ENCODE results near the gene NR1H4.

Gene NR1H4

DNA sequence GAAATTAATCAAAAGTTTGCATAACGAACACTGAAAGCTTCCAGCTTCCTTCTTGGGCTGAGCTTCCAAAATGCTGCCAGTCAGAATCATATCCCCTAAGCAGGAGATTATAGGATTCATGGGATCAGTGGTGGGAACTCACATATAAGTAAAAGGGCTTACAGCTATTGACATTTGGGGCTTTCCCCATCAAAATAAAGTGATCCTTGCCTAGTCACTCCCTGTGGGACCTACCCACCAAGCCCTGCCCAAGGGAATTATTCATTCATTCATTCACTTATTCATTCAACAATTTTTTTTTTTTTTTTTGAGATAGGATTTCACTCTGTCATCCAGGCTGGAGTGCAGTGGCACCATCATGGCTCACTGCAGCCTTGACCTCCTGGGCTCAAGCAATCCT, 47.5 kb upstream of the NR1H4 start (continued):
- TF ChIP-seq ZNF677 (tag by site-specific recombination; IDR thresholded peaks at IDR 0.05) (no peak), ZNF426 (tag by site-specific recombination; IDR thresholded peaks at IDR 0.05) (no peak), ZEB2 (tag by site-specific recombination; IDR thresholded peaks at IDR 0.05) (no peak), ZBTB21 (tag by site-specific recombination; IDR thresholded peaks at IDR 0.05) (no peak), ZFP3 (tag by site-specific recombination; IDR thresholded peaks at IDR 0.05; ENCODE audit: low read depth) (no peak), ZNF571 (tag by site-specific recombination; IDR thresholded peaks at IDR 0.05) (no peak), ZNF292 (tag by site-specific recombination; IDR thresholded peaks at IDR 0.05; ENCODE audit: borderline replicate concordance, low read depth) (no peak)
- TF ChIP-seq, protein P1, sequence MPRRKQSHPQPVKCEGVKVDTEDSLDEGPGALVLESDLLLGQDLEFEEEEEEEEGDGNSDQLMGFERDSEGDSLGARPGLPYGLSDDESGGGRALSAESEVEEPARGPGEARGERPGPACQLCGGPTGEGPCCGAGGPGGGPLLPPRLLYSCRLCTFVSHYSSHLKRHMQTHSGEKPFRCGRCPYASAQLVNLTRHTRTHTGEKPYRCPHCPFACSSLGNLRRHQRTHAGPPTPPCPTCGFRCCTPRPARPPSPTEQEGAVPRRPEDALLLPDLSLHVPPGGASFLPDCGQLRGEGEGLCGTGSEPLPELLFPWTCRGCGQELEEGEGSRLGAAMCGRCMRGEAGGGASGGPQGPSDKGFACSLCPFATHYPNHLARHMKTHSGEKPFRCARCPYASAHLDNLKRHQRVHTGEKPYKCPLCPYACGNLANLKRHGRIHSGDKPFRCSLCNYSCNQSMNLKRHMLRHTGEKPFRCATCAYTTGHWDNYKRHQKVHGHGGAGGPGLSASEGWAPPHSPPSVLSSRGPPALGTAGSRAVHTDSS (tag by site-specific recombination; IDR thresholded peaks at IDR 0.05) = no peak
- TF ChIP-seq, protein P2, sequence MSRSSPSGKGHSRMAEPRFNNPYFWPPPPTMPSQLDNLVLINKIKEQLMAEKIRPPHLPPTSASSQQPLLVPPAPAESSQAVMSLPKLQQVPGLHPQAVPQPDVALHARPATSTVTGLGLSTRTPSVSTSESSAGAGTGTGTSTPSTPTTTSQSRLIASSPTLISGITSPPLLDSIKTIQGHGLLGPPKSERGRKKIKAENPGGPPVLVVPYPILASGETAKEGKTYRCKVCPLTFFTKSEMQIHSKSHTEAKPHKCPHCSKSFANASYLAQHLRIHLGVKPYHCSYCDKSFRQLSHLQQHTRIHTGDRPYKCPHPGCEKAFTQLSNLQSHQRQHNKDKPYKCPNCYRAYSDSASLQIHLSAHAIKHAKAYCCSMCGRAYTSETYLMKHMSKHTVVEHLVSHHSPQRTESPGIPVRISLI (tag by site-specific recombination; IDR thresholded peaks at IDR 0.05) = no peak
- TF ChIP-seq, protein P3, sequence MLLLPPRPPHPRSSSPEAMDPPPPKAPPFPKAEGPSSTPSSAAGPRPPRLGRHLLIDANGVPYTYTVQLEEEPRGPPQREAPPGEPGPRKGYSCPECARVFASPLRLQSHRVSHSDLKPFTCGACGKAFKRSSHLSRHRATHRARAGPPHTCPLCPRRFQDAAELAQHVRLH (tag by site-specific recombination; IDR thresholded peaks at IDR 0.05) = no peak

DNA sequence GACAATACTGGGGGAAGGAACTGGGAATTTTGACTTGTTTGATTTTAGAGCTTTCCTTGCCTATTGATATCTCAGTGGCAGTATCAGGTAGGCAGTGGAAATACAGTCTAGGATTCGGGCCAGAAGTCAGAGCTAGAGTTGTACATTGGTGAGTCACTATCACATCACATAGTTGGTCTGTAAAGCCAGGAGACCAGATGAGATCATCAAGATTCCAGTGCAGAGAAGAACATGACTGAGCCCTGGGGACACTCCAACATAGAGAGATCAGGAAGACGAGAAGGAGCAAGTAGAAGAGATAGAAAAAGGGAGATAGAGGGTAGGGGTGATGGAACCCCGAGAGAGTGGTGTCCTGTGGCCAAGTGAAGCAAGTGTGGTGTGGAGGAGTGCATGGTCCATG, 46.6 kb upstream of the NR1H4 start:
- no peaks in the 10 kb centered on the region for H3K9me3 ChIP-seq (ENCODE audit: control insufficient read depth, insufficient read depth, low read depth, low read length)
- no peak overlapping the region for H3K27ac ChIP-seq (ENCODE audit: extremely low read depth, low read depth, low read length)
- POLR2A ChIA-PET = no interaction called here
- H3K4me3 ChIP-seq (ENCODE audit: low read depth, low read length) = no peak overlapping the region
- no peaks in the 10 kb centered on the region for H3K4me1 ChIP-seq (ENCODE audit: control insufficient read depth, insufficient read depth, low read length)
- CTCF ChIA-PET = interaction anchor here (2.5 kb wide), 1 partner anchor 23 kb away, joined by 15 read pairs; no protein-coding TSS in a partner anchor
- H3K36me3 ChIP-seq (ENCODE audit: control insufficient read depth in 2 of 2, insufficient read depth in 1 of 2, low read length in 2 of 2) = no peaks in the 10 kb centered on the region
- TF ChIP-seq ZNF776 (tag by site-specific recombination; IDR thresholded peaks at IDR 0.05; ENCODE audit: borderline replicate concordance) (no peak), ZNF366 (tag by site-specific recombination; conservative IDR thresholded peaks at IDR 0.05) (peak; percentile 97), KLF7 (tag by site-specific recombination; IDR thresholded peaks at IDR 0.05; ENCODE audit: borderline replicate concordance) (no peak), ZNF664 (tag by site-specific recombination; IDR thresholded peaks at IDR 0.05) (no peak), ZIC2 (tag by site-specific recombination; IDR thresholded peaks at IDR 0.05) (no peak), OVOL3 (tag by site-specific recombination; IDR thresholded peaks at IDR 0.05) (no peak), ZNF629 (tag by site-specific recombination; IDR thresholded peaks at IDR 0.05) (peak; percentile 72), RBAK (tag by site-specific recombination; IDR thresholded peaks at IDR 0.05) (no peak), ZBTB21 (tag by site-specific recombination; IDR thresholded peaks at IDR 0.05) (peak; percentile 61), ZNF335 (tag by site-specific recombination; conservative IDR thresholded peaks at IDR 0.05) (no peak), IKZF3 (tag by site-specific recombination; IDR thresholded peaks at IDR 0.05) (no peak), REPIN1 (tag by site-specific recombination; IDR thresholded peaks at IDR 0.05; ENCODE audit: low read depth) (no peak), ZNF600 (tag by site-specific recombination; IDR thresholded peaks at IDR 0.05) (peak; percentile 68; the same call in 1 of the 2 replicates), ZNF596 (tag by site-specific recombination; IDR thresholded peaks at IDR 0.05) (no peak), SP7 (tag by site-specific recombination; IDR thresholded peaks at IDR 0.05) (peak; percentile 36; the same call in 1 of the 2 replicates), ZNF169 (tag by site-specific recombination; IDR thresholded peaks at IDR 0.05) (no peak), HOXC10 (CRISPR knock-in tag; IDR thresholded peaks at IDR 0.05) (no peak), ZNF660 (tag by site-specific recombination; IDR thresholded peaks at IDR 0.05) (no peak)
- TF ChIP-seq, protein P4, sequence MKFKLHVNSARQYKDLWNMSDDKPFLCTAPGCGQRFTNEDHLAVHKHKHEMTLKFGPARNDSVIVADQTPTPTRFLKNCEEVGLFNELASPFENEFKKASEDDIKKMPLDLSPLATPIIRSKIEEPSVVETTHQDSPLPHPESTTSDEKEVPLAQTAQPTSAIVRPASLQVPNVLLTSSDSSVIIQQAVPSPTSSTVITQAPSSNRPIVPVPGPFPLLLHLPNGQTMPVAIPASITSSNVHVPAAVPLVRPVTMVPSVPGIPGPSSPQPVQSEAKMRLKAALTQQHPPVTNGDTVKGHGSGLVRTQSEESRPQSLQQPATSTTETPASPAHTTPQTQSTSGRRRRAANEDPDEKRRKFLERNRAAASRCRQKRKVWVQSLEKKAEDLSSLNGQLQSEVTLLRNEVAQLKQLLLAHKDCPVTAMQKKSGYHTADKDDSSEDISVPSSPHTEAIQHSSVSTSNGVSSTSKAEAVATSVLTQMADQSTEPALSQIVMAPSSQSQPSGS (tag by site-specific recombination; IDR thresholded peaks at IDR 0.05; ENCODE audit: low read depth) = peak; percentile 35; the same call in 1 of the 2 replicates
- TF ChIP-seq, protein P5, sequence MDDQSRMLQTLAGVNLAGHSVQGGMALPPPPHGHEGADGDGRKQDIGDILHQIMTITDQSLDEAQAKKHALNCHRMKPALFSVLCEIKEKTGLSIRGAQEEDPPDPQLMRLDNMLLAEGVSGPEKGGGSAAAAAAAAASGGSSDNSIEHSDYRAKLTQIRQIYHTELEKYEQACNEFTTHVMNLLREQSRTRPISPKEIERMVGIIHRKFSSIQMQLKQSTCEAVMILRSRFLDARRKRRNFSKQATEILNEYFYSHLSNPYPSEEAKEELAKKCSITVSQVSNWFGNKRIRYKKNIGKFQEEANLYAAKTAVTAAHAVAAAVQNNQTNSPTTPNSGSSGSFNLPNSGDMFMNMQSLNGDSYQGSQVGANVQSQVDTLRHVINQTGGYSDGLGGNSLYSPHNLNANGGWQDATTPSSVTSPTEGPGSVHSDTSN (CRISPR knock-in tag; IDR thresholded peaks at IDR 0.05) = no peak
- TF ChIP-seq, protein P6, sequence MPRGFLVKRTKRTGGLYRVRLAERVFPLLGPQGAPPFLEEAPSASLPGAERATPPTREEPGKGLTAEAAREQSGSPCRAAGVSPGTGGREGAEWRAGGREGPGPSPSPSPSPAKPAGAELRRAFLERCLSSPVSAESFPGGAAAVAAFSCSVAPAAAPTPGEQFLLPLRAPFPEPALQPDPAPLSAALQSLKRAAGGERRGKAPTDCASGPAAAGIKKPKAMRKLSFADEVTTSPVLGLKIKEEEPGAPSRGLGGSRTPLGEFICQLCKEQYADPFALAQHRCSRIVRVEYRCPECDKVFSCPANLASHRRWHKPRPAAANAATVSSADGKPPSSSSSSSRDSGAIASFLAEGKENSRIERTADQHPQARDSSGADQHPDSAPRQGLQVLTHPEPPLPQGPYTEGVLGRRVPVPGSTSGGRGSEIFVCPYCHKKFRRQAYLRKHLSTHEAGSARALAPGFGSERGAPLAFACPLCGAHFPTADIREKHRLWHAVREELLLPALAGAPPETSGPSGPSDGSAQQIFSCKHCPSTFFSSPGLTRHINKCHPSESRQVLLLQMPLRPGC (tag by site-specific recombination; IDR thresholded peaks at IDR 0.05) = peak; percentile 87
- TF ChIP-seq, protein P7, sequence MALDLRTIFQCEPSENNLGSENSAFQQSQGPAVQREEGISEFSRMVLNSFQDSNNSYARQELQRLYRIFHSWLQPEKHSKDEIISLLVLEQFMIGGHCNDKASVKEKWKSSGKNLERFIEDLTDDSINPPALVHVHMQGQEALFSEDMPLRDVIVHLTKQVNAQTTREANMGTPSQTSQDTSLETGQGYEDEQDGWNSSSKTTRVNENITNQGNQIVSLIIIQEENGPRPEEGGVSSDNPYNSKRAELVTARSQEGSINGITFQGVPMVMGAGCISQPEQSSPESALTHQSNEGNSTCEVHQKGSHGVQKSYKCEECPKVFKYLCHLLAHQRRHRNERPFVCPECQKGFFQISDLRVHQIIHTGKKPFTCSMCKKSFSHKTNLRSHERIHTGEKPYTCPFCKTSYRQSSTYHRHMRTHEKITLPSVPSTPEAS (tag by site-specific recombination; IDR thresholded peaks at IDR 0.05) = no peak

Data from HEK293 (cell line).